Lung (tissue), 12 donors: Measurements from ENCODE around the gene NSD2. TPM values are rescaled to one million over a fixed set of nuclear protein-coding genes. Genes with fewer than 3 reads are reported as not detected.

Source experiments
- ATAC-seq: fragments of 200-7000 bp; cut with Tn5 transposase; one replicate; pipeline ENCODE4 v1.9.1; 2020; ENCODE audit warnings: moderate number of reproducible peaks; ENCODE audit not compliant: insufficient read depth, low FRiP score
- DNase-seq, 3 donors: peaks; one replicate each; pipeline ENCODE4 v3.0.0-alpha.2; 2013 to 2017
- H3K27ac ChIP-seq, 2 donors: one replicate each; pipeline ENCODE4 v1.5.1; 2013; ENCODE audit warnings: mild to moderate bottlenecking in 2 of 2, moderate library complexity in 2 of 2, control low read depth in 1 of 2, inconsistent platforms in 1 of 2, low read depth in 1 of 2, low read length in 1 of 2
- H3K27me3 ChIP-seq, 3 donors: one replicate each; pipeline ENCODE4 v1.5.1; 2013; ENCODE audit warnings: low read length in 2 of 3; ENCODE audit not compliant: control insufficient read depth in 3 of 3, insufficient read depth in 3 of 3
- H3K36me3 ChIP-seq, 4 donors: one replicate each; pipeline ENCODE4 v1.5.1; 2013; ENCODE audit warnings: low read length in 4 of 4, mild to moderate bottlenecking in 1 of 4, moderate library complexity in 1 of 4; ENCODE audit not compliant: control insufficient read depth in 4 of 4, insufficient read depth in 4 of 4
- H3K4me1 ChIP-seq, 5 donors: one replicate each; pipeline ENCODE4 v1.5.1; 2013; ENCODE audit warnings: low read length in 5 of 5, mild to moderate bottlenecking in 2 of 5, moderate library complexity in 1 of 5; ENCODE audit not compliant: control insufficient read depth in 5 of 5, insufficient read depth in 5 of 5
- H3K4me3 ChIP-seq: one replicate; pipeline ENCODE4 v1.5.1; 2013; ENCODE audit warnings: mild to moderate bottlenecking, control low read depth, moderate library complexity
- H3K9ac ChIP-seq, 2 donors: one replicate each; pipeline ENCODE4 v1.5.1; 2013; ENCODE audit warnings: low read length in 2 of 2, control low read depth in 1 of 2; ENCODE audit not compliant: insufficient read depth in 1 of 2
- H3K9me3 ChIP-seq, 4 donors: one replicate each; pipeline ENCODE4 v1.5.1; 2013; ENCODE audit warnings: low read length in 3 of 4, mild to moderate bottlenecking in 1 of 4, moderate library complexity in 1 of 4; ENCODE audit not compliant: control insufficient read depth in 4 of 4, insufficient read depth in 3 of 4
- WGBS, 2 donors: extraction: QIAGEN DNeasy Blood & Tissue Kit; methylation state at CpG; one replicate each; pipeline ENCODE4 v1.1.7; 2013; 5-methylcytosine and 5-hydroxymethylcytosine counted together
- polyA plus RNA-seq, 2 donors: library from polyadenylated mRNA; stranded (reverse); fragments of 200-250 nt; gene quantifications; one replicate each; pipeline ENCODE4 v1.2.1, GENCODE V29; 2013
- total RNA-seq, 2 donors: library from RNA; depleted of rRNA in 1 of 2; stranded (reverse); fragments of >200 nt in 1 of 2; gene quantifications; one replicate each; pipeline ENCODE4 v1.2.1, GENCODE V29; 2014 to 2021
- TF ChIP-seq, protein P1 (sequence below): IDR thresholded peaks from 2 replicates; pipeline ENCODE4 v1.5.1; 2012; ENCODE audit warnings: mild to moderate bottlenecking; ENCODE audit errors: control extremely low read depth, extremely low read depth
- donor health status: control.
- donor health status: control.
- donor health status: Bipolar disorder and iron deficiency.
- donor health status: healthy.
- donor health status: DM: yes; HTN: yes; CAD: no.

The NSD2 gene
- total and polyA plus RNA-seq, 4 donors: 12.7 to 66.2 (median 28.3) TPM

DNA sequence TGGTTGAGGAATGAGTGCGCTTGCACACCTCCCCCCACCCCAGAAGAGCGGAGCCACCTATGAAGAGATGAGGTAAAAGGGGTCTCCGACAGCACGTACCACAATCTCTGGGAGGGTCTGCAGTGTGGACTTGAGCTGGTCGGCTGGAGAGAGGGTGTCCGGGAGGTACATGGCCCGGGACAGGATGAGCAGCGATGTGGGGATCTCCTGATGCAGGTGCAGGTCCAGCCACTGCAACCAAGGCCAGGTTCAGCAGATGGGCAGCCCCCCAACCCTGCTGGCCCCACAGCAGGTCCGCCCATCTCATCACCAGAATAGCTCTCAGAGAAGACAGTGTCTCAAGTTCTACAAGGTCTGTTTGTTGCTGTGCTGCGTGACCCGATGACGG lies 47.7 kb upstream of the NSD2 start:
- no peak for DNase-seq
- Histone ChIP-seq H3K27ac (no peak overlapping the region), H3K4me1 (peaks cover 0 to 8% (median 0%) of the 10 kb centered on the region in 5 donors), H3K27me3 (no peaks in the 10 kb centered on the region), H3K36me3 (peaks cover 9 to 62% (median 23%) of the 10 kb centered on the region in 4 donors), H3K9me3 (peaks cover 0 to 2% (median 0%) of the 10 kb centered on the region in 4 donors), H3K9ac (no peak overlapping the region), H3K4me3 (no peak overlapping the region)
- TF ChIP-seq, protein P1, sequence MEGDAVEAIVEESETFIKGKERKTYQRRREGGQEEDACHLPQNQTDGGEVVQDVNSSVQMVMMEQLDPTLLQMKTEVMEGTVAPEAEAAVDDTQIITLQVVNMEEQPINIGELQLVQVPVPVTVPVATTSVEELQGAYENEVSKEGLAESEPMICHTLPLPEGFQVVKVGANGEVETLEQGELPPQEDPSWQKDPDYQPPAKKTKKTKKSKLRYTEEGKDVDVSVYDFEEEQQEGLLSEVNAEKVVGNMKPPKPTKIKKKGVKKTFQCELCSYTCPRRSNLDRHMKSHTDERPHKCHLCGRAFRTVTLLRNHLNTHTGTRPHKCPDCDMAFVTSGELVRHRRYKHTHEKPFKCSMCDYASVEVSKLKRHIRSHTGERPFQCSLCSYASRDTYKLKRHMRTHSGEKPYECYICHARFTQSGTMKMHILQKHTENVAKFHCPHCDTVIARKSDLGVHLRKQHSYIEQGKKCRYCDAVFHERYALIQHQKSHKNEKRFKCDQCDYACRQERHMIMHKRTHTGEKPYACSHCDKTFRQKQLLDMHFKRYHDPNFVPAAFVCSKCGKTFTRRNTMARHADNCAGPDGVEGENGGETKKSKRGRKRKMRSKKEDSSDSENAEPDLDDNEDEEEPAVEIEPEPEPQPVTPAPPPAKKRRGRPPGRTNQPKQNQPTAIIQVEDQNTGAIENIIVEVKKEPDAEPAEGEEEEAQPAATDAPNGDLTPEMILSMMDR: no peak
- 96 to 97% methylated on average over 12 of the region's 12 CpGs for WGBS, 2 donors
- no peak for ATAC-seq

DNA sequence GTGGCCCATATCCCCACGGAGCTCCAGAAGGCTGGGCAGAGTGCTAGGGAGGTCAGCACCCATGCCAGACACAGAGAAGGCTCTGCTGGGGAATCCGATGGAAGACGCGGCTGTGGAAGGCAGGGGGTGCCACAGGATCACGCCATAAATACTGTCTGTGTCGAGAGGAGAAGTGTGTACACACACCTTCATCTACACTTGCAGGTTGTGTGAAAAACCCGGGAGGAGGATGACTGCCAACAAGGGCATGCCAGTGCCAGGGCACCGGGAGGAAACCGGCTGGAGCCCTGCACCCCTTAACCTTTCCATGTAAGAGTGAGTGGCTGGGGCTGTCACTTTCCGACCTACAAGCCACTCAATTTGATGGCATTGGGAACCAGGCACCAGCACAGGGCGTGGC lies 46.4 kb upstream of the NSD2 start:
- H3K36me3 ChIP-seq: peaks cover 7 to 54% (median 21%) of the 10 kb centered on the region in 4 donors
- H3K9ac ChIP-seq: no peak overlapping the region
- peaks cover 0 to 2% (median 0%) of the 10 kb centered on the region in 4 donors for H3K9me3 ChIP-seq
- no peaks in the 10 kb centered on the region for H3K4me1 ChIP-seq
- TF ChIP-seq, protein P1: no peak
- DNase-seq (no peak), ATAC-seq (no peak)
- no peaks in the 10 kb centered on the region for H3K27me3 ChIP-seq
- H3K4me3 ChIP-seq: no peak overlapping the region
- 86 to 88% methylated on average over 11 of the region's 11 CpGs for WGBS, 2 donors
- H3K27ac ChIP-seq: no peak overlapping the region

DNA sequence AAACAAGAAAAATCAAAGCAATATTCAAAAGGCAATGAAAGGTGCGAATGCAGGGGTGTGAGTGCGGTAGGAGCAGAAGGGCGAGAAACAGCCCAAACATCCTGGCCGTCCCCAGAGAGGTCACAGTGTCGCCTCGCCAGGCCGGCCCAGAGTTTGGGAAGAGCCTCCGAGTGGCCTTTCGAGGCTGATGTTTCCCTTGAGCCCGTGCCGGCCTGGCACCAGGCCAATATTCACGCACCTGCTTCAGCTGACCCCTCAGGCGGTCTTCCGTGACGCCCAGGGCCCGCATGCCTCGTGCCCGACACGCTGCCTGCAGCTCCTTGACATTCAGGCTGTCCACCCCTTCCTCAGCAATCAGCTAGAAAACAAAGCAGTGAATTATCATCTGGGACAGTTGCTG lies 45.9 kb upstream of the NSD2 start:
- Histone ChIP-seq H3K27me3 (no peaks in the 10 kb centered on the region), H3K4me1 (no peaks in the 10 kb centered on the region), H3K4me3 (no peak overlapping the region), H3K27ac (no peak overlapping the region), H3K9ac (no peak overlapping the region), H3K36me3 (peaks cover 7 to 53% (median 20%) of the 10 kb centered on the region in 4 donors), H3K9me3 (peaks cover 0 to 2% (median 0%) of the 10 kb centered on the region in 4 donors)
- TF ChIP-seq, protein P1: no peak
- WGBS, 2 donors: 89 to 90% methylated on average over 19 of the region's 19 CpGs
- ATAC-seq (no peak), DNase-seq (no peak)
